ENCODE results near the gene ADAM12. TPM values are rescaled to one million over a fixed set of nuclear protein-coding genes. Genes with fewer than 3 reads are reported as not detected.

The ADAM12 gene
- polyA plus RNA-seq, 3 donors, result 0.05 TPM; not detected in 2

GRCh38 chr10:126212738-126213137 lies 175.5 kb downstream of the ADAM12 start:
- no peak overlapping the region for H3K4me3 Mint-ChIP-seq
- no peaks in the 10 kb centered on the region for H3K79me2 ChIP-seq (ENCODE audit: insufficient read depth, low read length)
- H3K36me3 Mint-ChIP-seq, result no peaks in the 10 kb centered on the region
- H3K9me3 Mint-ChIP-seq, result peaks cover 0 to 4% (median 0%) of the 10 kb centered on the region in 7 donors
- peaks cover 7 to 17% (median 13%) of the 10 kb centered on the region in 3 donors for H3K27me3 Mint-ChIP-seq (ENCODE audit: low read depth in 3 of 3)
- H3K27ac Mint-ChIP-seq, result no peak overlapping the region
- H3K27ac ChIP-seq (ENCODE audit: low read depth in 1 of 2, low read length in 2 of 2), result no peak overlapping the region
- H3K4me1 Mint-ChIP-seq, result no peaks in the 10 kb centered on the region
- no peak overlapping the region for H3K4me3 ChIP-seq (replicated peaks in 1 of 3; ENCODE audit: low read depth in 2 of 3, low read length in 3 of 3)
- no peaks in the 10 kb centered on the region for H4K20me1 ChIP-seq (ENCODE audit: insufficient read depth, low read length)
- no peaks in the 10 kb centered on the region for H3K9me3 ChIP-seq (replicated peaks in 1 of 2; ENCODE audit: control insufficient read depth in 1 of 2, insufficient read depth in 1 of 2, low read length in 2 of 2)
- no peaks in the 10 kb centered on the region for H3K4me1 ChIP-seq (ENCODE audit: control insufficient read depth in 1 of 2, insufficient read depth in 2 of 2, low read length in 2 of 2)
- no peak for DNase-seq
- no peaks in the 10 kb centered on the region for H3K36me3 ChIP-seq (replicated peaks in 1 of 2; ENCODE audit: control insufficient read depth in 1 of 2, insufficient read depth in 2 of 2, low read length in 2 of 2)
- intact Hi-C loops (cut with micrococcal nuclease), result no loop called here
- WGBS (ENCODE audit: insufficient coverage), result no CpG with 5 or more reads among the region's 2 CpGs
- no peaks in the 10 kb centered on the region for H3K27me3 ChIP-seq (ENCODE audit: control insufficient read depth in 2 of 2, insufficient read depth in 2 of 2, low read length in 2 of 2)
- TF ChIP-seq CTCF (IDR thresholded peaks at IDR 0.05), result no peak
- no peak overlapping the region for H3K4me2 ChIP-seq (replicated peaks; ENCODE audit: extremely low read depth, low read length, poor library complexity, severe bottlenecking)
- no peak overlapping the region for H3K9ac ChIP-seq (ENCODE audit: insufficient read depth, low read length, poor library complexity, severe bottlenecking)
- H2AFZ ChIP-seq (ENCODE audit: insufficient read depth, low read depth, low read length, poor library complexity, severe bottlenecking), result no peak overlapping the region

DNA sequence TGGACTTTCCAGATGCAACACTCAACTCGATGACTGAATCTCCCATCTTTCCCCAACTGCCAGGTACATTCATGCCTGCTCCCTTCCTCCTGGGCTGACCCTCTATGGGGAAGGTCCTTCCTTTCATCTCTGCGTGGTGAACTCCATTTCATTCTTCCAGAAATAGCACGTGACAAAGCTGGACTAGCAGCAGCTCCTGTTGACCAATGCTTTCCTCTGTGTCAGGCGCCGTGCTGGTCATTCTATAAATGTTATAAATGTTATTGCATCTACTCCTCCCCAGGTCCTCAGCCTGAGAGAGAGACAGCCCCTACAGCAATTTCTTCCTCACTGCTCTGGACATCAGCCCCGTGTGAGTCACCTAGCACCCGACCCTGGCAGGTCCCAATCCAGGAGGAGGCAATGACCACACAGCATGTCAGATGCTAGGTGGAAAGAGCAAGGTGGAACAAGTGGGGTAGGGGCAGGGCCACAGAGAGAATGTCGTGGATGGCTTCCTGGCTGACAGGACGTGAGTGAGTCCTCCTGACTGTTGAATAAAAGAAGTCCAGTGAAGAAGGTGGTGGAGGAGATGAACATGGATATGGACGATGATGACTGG lies 178.1 kb downstream of the ADAM12 start:
- intact Hi-C loops (cut with micrococcal nuclease), result no loop called here
- Histone ChIP-seq H3K27ac (ENCODE audit: low read depth in 1 of 2, low read length in 2 of 2) (no peak overlapping the region), H2AFZ (ENCODE audit: insufficient read depth, low read depth, low read length, poor library complexity, severe bottlenecking) (no peak overlapping the region), H3K9me3 (replicated peaks in 1 of 2; ENCODE audit: control insufficient read depth in 1 of 2, insufficient read depth in 1 of 2, low read length in 2 of 2) (no peaks in the 10 kb centered on the region), H4K20me1 (ENCODE audit: insufficient read depth, low read length) (no peaks in the 10 kb centered on the region), H3K4me3 (replicated peaks in 1 of 3; ENCODE audit: low read depth in 2 of 3, low read length in 3 of 3) (no peak overlapping the region), H3K36me3 (replicated peaks in 1 of 2; ENCODE audit: control insufficient read depth in 1 of 2, insufficient read depth in 2 of 2, low read length in 2 of 2) (no peaks in the 10 kb centered on the region), H3K79me2 (ENCODE audit: insufficient read depth, low read length) (no peaks in the 10 kb centered on the region), H3K9ac (ENCODE audit: insufficient read depth, low read length, poor library complexity, severe bottlenecking) (no peak overlapping the region), H3K4me2 (replicated peaks; ENCODE audit: extremely low read depth, low read length, poor library complexity, severe bottlenecking) (no peak overlapping the region), H3K27me3 (ENCODE audit: control insufficient read depth in 2 of 2, insufficient read depth in 2 of 2, low read length in 2 of 2) (no peaks in the 10 kb centered on the region), H3K4me1 (ENCODE audit: control insufficient read depth in 1 of 2, insufficient read depth in 2 of 2, low read length in 2 of 2) (no peaks in the 10 kb centered on the region)
- no peaks in the 10 kb centered on the region for H3K4me1 Mint-ChIP-seq
- no peak for DNase-seq
- WGBS (ENCODE audit: insufficient coverage), result 96% methylated on average over 7 of the region's 10 CpGs
- no peaks in the 10 kb centered on the region for H3K36me3 Mint-ChIP-seq
- TF ChIP-seq CTCF (IDR thresholded peaks at IDR 0.05), result no peak
- H3K4me3 Mint-ChIP-seq, result no peak overlapping the region
- H3K27ac Mint-ChIP-seq, result no peak overlapping the region
- H3K27me3 Mint-ChIP-seq (ENCODE audit: low read depth in 3 of 3), result peaks cover 7 to 14% (median 13%) of the 10 kb centered on the region in 3 donors
- H3K9me3 Mint-ChIP-seq, result peaks cover 0 to 4% (median 0%) of the 10 kb centered on the region in 7 donors
